ENCODE measurements around the gene INSYN2A. TPM values are rescaled to one million over a fixed set of nuclear protein-coding genes. Genes with fewer than 3 reads are reported as not detected.

Gene INSYN2A
- total RNA-seq, 1 donor from 2014 or later = 1.7 TPM

- no peak for TF ChIP-seq CTCF (IDR thresholded peaks at IDR 0.05; ENCODE audit: partially characterized antibody, unreplicated experiment)
- H3K4me3 Mint-ChIP-seq (ENCODE audit: unreplicated experiment) = no peak overlapping the region
- H3K36me3 Mint-ChIP-seq (ENCODE audit: unreplicated experiment) = no peaks in the 10 kb centered on the region
- H3K27ac Mint-ChIP-seq (ENCODE audit: unreplicated experiment) = no peak overlapping the region
- H3K9me3 Mint-ChIP-seq (ENCODE audit: unreplicated experiment) = no peaks in the 10 kb centered on the region
- DNase-seq = no peak
- H3K4me1 Mint-ChIP-seq (ENCODE audit: low read depth, unreplicated experiment) = peaks cover 6% of the 10 kb centered on the region
- no peaks in the 10 kb centered on the region for H3K27me3 Mint-ChIP-seq (ENCODE audit: unreplicated experiment)
Observed at GRCh38 chr10:127221281-127221680, 24.9 kb upstream of the INSYN2A start.

- Mint-ChIP-seq H3K27ac (ENCODE audit: unreplicated experiment) (no peak overlapping the region), H3K4me3 (ENCODE audit: unreplicated experiment) (no peak overlapping the region), H3K36me3 (ENCODE audit: unreplicated experiment) (no peaks in the 10 kb centered on the region), H3K4me1 (ENCODE audit: low read depth, unreplicated experiment) (peaks cover 9% of the 10 kb centered on the region), H3K9me3 (ENCODE audit: unreplicated experiment) (peaks cover 2% of the 10 kb centered on the region), H3K27me3 (ENCODE audit: unreplicated experiment) (peaks cover 4% of the 10 kb centered on the region)
- no peak for TF ChIP-seq CTCF (IDR thresholded peaks at IDR 0.05; ENCODE audit: partially characterized antibody, unreplicated experiment)
- DNase-seq = no peak
Observed at GRCh38 chr10:127218658-127219057, 22.3 kb upstream of the INSYN2A start.

GRCh38 chr10:127216786-127217185 is 20.4 kb upstream of the INSYN2A start:
- no peak for DNase-seq
- no peaks in the 10 kb centered on the region for H3K36me3 Mint-ChIP-seq (ENCODE audit: unreplicated experiment)
- H3K4me1 Mint-ChIP-seq (ENCODE audit: low read depth, unreplicated experiment) = peaks cover 9% of the 10 kb centered on the region
- H3K4me3 Mint-ChIP-seq (ENCODE audit: unreplicated experiment) = no peak overlapping the region
- peaks cover 2% of the 10 kb centered on the region for H3K9me3 Mint-ChIP-seq (ENCODE audit: unreplicated experiment)
- H3K27me3 Mint-ChIP-seq (ENCODE audit: unreplicated experiment) = peaks cover 4% of the 10 kb centered on the region
- TF ChIP-seq CTCF (IDR thresholded peaks at IDR 0.05; ENCODE audit: partially characterized antibody, unreplicated experiment) = no peak
- H3K27ac Mint-ChIP-seq (ENCODE audit: unreplicated experiment) = no peak overlapping the region

GRCh38 chr10:127216274-127216673 is 19.9 kb upstream of the INSYN2A start:
- no peak for TF ChIP-seq CTCF (IDR thresholded peaks at IDR 0.05; ENCODE audit: partially characterized antibody, unreplicated experiment)
- Mint-ChIP-seq H3K27me3 (ENCODE audit: unreplicated experiment) (peaks cover 4% of the 10 kb centered on the region), H3K4me1 (ENCODE audit: low read depth, unreplicated experiment) (peaks cover 14% of the 10 kb centered on the region), H3K36me3 (ENCODE audit: unreplicated experiment) (no peaks in the 10 kb centered on the region), H3K4me3 (ENCODE audit: unreplicated experiment) (no peak overlapping the region), H3K9me3 (ENCODE audit: unreplicated experiment) (peaks cover 2% of the 10 kb centered on the region), H3K27ac (ENCODE audit: unreplicated experiment) (no peak overlapping the region)
- DNase-seq = no peak

- Mint-ChIP-seq H3K27me3 (ENCODE audit: unreplicated experiment) (peaks cover 4% of the 10 kb centered on the region), H3K27ac (ENCODE audit: unreplicated experiment) (no peak overlapping the region), H3K9me3 (ENCODE audit: unreplicated experiment) (peaks cover 2% of the 10 kb centered on the region), H3K4me3 (ENCODE audit: unreplicated experiment) (no peak overlapping the region), H3K36me3 (ENCODE audit: unreplicated experiment) (no peaks in the 10 kb centered on the region), H3K4me1 (ENCODE audit: low read depth, unreplicated experiment) (peaks cover 16% of the 10 kb centered on the region)
- DNase-seq = no peak
- no peak for TF ChIP-seq CTCF (IDR thresholded peaks at IDR 0.05; ENCODE audit: partially characterized antibody, unreplicated experiment)
Observed at GRCh38 chr10:127215866-127216265, 19.5 kb upstream of the INSYN2A start.
